Mucosa of gallbladder (tissue), 1 donor: ENCODE data around the gene SH2D3C. TPM values are rescaled to one million over a fixed set of nuclear protein-coding genes. Genes with fewer than 3 reads are reported as not detected.

ENCODE experiments used
- DNase-seq: peaks from one replicate; pipeline ENCODE4 v3.0.0-alpha.2; 2020; ENCODE audit warnings: low spot score
- total RNA-seq: library from RNA; stranded (reverse); gene quantifications from one replicate; pipeline ENCODE4 v1.2.1, GENCODE V29; 2021
- donor health status: DM: no; HTN: no; CAD: no.

SH2D3C gene
- total RNA-seq, result 9.1 TPM

GRCh38 chr9:127778280-127779135 is at the start of gene SH2D3C:
Gene SH2D3C (minus strand): TSS chr9:127778666. CDS start chr9:127778627, 39 bp downstream.
- no peak for DNase-seq

GRCh38 chr9:127826253-127826913 is 47.9 kb upstream of the SH2D3C start:
- no peak for DNase-seq

GRCh38 chr9:127825319-127826051 is 47.0 kb upstream of the SH2D3C start:
- no peak for DNase-seq

- DNase-seq, result no peak
These were observed 43.6 kb upstream of the SH2D3C start for GRCh38 chr9:127822108-127822507.

- DNase-seq, result no peak
These were observed 40.1 kb upstream of the SH2D3C start for GRCh38 chr9:127818574-127818973.

- DNase-seq, result no peak
These were observed 39.5 kb upstream of the SH2D3C start for GRCh38 chr9:127817881-127818434.

GRCh38 chr9:127816728-127817127 is 38.3 kb upstream of the SH2D3C start:
- no peak for DNase-seq

- no peak for DNase-seq
These were observed 37.9 kb upstream of the SH2D3C start for GRCh38 chr9:127816362-127816725.

GRCh38 chr9:127815512-127816361 is 37.3 kb upstream of the SH2D3C start:
- DNase-seq, result no peak

GRCh38 chr9:127814619-127815511 is 36.4 kb upstream of the SH2D3C start:
- no peak for DNase-seq

- DNase-seq, result no peak
These were observed 35.3 kb upstream of the SH2D3C start for GRCh38 chr9:127813686-127814226.

GRCh38 chr9:127812936-127813675 is 34.6 kb upstream of the SH2D3C start:
- DNase-seq, result no peak

- DNase-seq, result no peak
These were observed 33.5 kb upstream of the SH2D3C start for GRCh38 chr9:127812011-127812410.

GRCh38 chr9:127810378-127811187 is 32.1 kb upstream of the SH2D3C start:
- DNase-seq, result no peak

- no peak for DNase-seq
These were observed 31.3 kb upstream of the SH2D3C start for GRCh38 chr9:127809540-127810377.

- no peak for DNase-seq
These were observed 30.6 kb upstream of the SH2D3C start for GRCh38 chr9:127809002-127809539.

GRCh38 chr9:127808347-127809001 is 30.0 kb upstream of the SH2D3C start:
- no peak for DNase-seq
